ENCODE results near the gene SFSWAP. TPM values are rescaled to one million over a fixed set of nuclear protein-coding genes. Genes with fewer than 3 reads are reported as not detected.

The SFSWAP gene
- total RNA-seq, 1 experiment from 2014 or later = 76.3 TPM

DNA sequence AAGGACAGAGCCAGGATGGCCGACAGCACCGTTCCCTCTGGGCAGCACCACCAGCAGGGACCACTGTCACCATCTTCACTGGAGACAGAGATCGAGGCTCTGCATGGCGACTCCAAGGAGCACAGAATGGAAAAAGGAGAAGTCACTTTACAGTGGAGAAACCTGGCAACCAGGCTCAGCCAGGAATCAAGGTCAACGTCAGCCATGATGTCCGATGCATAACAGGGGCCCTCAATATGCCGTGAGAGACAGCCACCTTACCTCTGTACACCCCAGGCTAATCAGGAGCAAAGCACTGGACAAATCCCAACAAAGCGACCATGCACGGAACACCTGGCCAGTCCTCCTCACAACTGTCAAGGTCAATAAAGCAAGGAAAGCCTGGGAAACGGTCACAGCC, 20.6 kb upstream of the SFSWAP start:
- no peak for DNase-seq (ENCODE audit: low spot score)

DNA sequence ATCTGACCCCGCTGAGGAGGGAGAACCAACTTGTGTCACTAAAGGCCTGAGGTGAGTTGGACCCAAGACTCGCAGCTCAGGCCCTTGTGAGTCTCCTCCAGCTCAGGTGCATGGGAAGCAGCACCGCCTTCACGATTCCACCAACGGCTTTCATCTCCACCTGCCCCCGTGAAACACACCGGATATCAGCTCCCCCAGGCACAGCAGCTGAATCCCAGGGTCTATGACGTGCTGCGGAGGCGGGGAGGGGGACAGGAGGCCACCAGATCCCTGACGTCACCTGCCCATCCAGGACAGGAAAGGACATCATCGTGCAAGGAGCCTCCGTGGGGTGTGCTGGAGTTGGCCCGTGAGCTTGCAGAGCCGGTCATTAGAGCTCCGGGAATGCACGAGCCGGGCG, 18.5 kb upstream of the SFSWAP start:
- ATAC-seq (no peak), DNase-seq (ENCODE audit: low spot score) (no peak)
- Mint-ChIP-seq H3K4me3 (no peak overlapping the region), H3K36me3 (no peaks in the 10 kb centered on the region), H3K27ac (no peak overlapping the region), H3K9me3 (peaks cover 17% of the 10 kb centered on the region), H3K4me1 (no peaks in the 10 kb centered on the region), H3K27me3 (ENCODE audit: low read depth) (no peaks in the 10 kb centered on the region)
- CTCF ChIA-PET = no interaction called here
- POLR2A ChIA-PET = no interaction called here
- TF ChIP-seq, protein P1, sequence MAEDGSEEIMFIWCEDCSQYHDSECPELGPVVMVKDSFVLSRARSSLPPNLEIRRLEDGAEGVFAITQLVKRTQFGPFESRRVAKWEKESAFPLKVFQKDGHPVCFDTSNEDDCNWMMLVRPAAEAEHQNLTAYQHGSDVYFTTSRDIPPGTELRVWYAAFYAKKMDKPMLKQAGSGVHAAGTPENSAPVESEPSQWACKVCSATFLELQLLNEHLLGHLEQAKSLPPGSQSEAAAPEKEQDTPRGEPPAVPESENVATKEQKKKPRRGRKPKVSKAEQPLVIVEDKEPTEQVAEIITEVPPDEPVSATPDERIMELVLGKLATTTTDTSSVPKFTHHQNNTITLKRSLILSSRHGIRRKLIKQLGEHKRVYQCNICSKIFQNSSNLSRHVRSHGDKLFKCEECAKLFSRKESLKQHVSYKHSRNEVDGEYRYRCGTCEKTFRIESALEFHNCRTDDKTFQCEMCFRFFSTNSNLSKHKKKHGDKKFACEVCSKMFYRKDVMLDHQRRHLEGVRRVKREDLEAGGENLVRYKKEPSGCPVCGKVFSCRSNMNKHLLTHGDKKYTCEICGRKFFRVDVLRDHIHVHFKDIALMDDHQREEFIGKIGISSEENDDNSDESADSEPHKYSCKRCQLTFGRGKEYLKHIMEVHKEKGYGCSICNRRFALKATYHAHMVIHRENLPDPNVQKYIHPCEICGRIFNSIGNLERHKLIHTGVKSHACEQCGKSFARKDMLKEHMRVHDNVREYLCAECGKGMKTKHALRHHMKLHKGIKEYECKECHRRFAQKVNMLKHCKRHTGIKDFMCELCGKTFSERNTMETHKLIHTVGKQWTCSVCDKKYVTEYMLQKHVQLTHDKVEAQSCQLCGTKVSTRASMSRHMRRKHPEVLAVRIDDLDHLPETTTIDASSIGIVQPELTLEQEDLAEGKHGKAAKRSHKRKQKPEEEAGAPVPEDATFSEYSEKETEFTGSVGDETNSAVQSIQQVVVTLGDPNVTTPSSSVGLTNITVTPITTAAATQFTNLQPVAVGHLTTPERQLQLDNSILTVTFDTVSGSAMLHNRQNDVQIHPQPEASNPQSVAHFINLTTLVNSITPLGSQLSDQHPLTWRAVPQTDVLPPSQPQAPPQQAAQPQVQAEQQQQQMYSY (CRISPR knock-in tag; IDR thresholded peaks at IDR 0.05) = no peak
- TF ChIP-seq, protein P2, sequence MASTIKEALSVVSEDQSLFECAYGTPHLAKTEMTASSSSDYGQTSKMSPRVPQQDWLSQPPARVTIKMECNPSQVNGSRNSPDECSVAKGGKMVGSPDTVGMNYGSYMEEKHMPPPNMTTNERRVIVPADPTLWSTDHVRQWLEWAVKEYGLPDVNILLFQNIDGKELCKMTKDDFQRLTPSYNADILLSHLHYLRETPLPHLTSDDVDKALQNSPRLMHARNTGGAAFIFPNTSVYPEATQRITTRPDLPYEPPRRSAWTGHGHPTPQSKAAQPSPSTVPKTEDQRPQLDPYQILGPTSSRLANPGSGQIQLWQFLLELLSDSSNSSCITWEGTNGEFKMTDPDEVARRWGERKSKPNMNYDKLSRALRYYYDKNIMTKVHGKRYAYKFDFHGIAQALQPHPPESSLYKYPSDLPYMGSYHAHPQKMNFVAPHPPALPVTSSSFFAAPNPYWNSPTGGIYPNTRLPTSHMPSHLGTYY (CRISPR knock-in tag; IDR thresholded peaks at IDR 0.05) = no peak
- no peak for TF ChIP-seq TEAD1 (CRISPR knock-in tag; IDR thresholded peaks at IDR 0.05)
- TF ChIP-seq, protein P3, sequence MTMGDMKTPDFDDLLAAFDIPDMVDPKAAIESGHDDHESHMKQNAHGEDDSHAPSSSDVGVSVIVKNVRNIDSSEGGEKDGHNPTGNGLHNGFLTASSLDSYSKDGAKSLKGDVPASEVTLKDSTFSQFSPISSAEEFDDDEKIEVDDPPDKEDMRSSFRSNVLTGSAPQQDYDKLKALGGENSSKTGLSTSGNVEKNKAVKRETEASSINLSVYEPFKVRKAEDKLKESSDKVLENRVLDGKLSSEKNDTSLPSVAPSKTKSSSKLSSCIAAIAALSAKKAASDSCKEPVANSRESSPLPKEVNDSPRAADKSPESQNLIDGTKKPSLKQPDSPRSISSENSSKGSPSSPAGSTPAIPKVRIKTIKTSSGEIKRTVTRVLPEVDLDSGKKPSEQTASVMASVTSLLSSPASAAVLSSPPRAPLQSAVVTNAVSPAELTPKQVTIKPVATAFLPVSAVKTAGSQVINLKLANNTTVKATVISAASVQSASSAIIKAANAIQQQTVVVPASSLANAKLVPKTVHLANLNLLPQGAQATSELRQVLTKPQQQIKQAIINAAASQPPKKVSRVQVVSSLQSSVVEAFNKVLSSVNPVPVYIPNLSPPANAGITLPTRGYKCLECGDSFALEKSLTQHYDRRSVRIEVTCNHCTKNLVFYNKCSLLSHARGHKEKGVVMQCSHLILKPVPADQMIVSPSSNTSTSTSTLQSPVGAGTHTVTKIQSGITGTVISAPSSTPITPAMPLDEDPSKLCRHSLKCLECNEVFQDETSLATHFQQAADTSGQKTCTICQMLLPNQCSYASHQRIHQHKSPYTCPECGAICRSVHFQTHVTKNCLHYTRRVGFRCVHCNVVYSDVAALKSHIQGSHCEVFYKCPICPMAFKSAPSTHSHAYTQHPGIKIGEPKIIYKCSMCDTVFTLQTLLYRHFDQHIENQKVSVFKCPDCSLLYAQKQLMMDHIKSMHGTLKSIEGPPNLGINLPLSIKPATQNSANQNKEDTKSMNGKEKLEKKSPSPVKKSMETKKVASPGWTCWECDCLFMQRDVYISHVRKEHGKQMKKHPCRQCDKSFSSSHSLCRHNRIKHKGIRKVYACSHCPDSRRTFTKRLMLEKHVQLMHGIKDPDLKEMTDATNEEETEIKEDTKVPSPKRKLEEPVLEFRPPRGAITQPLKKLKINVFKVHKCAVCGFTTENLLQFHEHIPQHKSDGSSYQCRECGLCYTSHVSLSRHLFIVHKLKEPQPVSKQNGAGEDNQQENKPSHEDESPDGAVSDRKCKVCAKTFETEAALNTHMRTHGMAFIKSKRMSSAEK (CRISPR knock-in tag; IDR thresholded peaks at IDR 0.05; ENCODE audit: borderline replicate concordance) = no peak

More for the DNA sequence above, 20.6 kb upstream of the SFSWAP start:
- Mint-ChIP-seq H3K4me1 (no peaks in the 10 kb centered on the region), H3K27me3 (ENCODE audit: low read depth) (no peaks in the 10 kb centered on the region), H3K9me3 (peaks cover 17% of the 10 kb centered on the region), H3K36me3 (no peaks in the 10 kb centered on the region), H3K4me3 (no peak overlapping the region), H3K27ac (no peak overlapping the region)
- ChIA-PET POLR2A (no interaction called here), CTCF (no interaction called here)
- TF ChIP-seq IRF2 (CRISPR knock-in tag; IDR thresholded peaks at IDR 0.05; ENCODE audit: borderline replicate concordance, low read depth) = no peak
- no peak for TF ChIP-seq CBFB (CRISPR knock-in tag; IDR thresholded peaks at IDR 0.05; ENCODE audit: low read depth)
- TF ChIP-seq, protein P4, sequence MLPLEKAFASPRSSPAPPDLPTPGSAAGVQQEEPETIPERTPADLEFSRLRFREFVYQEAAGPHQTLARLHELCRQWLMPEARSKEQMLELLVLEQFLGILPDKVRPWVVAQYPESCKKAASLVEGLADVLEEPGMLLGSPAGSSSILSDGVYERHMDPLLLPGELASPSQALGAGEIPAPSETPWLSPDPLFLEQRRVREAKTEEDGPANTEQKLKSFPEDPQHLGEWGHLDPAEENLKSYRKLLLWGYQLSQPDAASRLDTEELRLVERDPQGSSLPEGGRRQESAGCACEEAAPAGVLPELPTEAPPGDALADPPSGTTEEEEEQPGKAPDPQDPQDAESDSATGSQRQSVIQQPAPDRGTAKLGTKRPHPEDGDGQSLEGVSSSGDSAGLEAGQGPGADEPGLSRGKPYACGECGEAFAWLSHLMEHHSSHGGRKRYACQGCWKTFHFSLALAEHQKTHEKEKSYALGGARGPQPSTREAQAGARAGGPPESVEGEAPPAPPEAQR (CRISPR knock-in tag; IDR thresholded peaks at IDR 0.05) = no peak
- TF ChIP-seq, protein P5, sequence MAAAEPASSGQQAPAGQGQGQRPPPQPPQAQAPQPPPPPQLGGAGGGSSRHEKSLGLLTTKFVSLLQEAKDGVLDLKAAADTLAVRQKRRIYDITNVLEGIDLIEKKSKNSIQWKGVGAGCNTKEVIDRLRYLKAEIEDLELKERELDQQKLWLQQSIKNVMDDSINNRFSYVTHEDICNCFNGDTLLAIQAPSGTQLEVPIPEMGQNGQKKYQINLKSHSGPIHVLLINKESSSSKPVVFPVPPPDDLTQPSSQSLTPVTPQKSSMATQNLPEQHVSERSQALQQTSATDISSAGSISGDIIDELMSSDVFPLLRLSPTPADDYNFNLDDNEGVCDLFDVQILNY (CRISPR knock-in tag; IDR thresholded peaks at IDR 0.05) = no peak
- TF ChIP-seq, protein P6, sequence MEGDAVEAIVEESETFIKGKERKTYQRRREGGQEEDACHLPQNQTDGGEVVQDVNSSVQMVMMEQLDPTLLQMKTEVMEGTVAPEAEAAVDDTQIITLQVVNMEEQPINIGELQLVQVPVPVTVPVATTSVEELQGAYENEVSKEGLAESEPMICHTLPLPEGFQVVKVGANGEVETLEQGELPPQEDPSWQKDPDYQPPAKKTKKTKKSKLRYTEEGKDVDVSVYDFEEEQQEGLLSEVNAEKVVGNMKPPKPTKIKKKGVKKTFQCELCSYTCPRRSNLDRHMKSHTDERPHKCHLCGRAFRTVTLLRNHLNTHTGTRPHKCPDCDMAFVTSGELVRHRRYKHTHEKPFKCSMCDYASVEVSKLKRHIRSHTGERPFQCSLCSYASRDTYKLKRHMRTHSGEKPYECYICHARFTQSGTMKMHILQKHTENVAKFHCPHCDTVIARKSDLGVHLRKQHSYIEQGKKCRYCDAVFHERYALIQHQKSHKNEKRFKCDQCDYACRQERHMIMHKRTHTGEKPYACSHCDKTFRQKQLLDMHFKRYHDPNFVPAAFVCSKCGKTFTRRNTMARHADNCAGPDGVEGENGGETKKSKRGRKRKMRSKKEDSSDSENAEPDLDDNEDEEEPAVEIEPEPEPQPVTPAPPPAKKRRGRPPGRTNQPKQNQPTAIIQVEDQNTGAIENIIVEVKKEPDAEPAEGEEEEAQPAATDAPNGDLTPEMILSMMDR (IDR thresholded peaks at IDR 0.05) = no peak
- TF ChIP-seq, protein P7, sequence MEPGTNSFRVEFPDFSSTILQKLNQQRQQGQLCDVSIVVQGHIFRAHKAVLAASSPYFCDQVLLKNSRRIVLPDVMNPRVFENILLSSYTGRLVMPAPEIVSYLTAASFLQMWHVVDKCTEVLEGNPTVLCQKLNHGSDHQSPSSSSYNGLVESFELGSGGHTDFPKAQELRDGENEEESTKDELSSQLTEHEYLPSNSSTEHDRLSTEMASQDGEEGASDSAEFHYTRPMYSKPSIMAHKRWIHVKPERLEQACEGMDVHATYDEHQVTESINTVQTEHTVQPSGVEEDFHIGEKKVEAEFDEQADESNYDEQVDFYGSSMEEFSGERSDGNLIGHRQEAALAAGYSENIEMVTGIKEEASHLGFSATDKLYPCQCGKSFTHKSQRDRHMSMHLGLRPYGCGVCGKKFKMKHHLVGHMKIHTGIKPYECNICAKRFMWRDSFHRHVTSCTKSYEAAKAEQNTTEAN (CRISPR knock-in tag; IDR thresholded peaks at IDR 0.05) = no peak
- TF ChIP-seq, protein P8, sequence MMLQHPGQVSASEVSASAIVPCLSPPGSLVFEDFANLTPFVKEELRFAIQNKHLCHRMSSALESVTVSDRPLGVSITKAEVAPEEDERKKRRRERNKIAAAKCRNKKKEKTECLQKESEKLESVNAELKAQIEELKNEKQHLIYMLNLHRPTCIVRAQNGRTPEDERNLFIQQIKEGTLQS (CRISPR knock-in tag; conservative IDR thresholded peaks at IDR 0.05) = no peak
- TF ChIP-seq, protein P9, sequence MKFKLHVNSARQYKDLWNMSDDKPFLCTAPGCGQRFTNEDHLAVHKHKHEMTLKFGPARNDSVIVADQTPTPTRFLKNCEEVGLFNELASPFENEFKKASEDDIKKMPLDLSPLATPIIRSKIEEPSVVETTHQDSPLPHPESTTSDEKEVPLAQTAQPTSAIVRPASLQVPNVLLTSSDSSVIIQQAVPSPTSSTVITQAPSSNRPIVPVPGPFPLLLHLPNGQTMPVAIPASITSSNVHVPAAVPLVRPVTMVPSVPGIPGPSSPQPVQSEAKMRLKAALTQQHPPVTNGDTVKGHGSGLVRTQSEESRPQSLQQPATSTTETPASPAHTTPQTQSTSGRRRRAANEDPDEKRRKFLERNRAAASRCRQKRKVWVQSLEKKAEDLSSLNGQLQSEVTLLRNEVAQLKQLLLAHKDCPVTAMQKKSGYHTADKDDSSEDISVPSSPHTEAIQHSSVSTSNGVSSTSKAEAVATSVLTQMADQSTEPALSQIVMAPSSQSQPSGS (CRISPR knock-in tag; IDR thresholded peaks at IDR 0.05; ENCODE audit: borderline replicate concordance, low read depth) = no peak
- no peak for TF ChIP-seq SP1 (CRISPR knock-in tag; conservative IDR thresholded peaks at IDR 0.05)
- no peak for TF ChIP-seq ETV6 (CRISPR knock-in tag; IDR thresholded peaks at IDR 0.05)
- TF ChIP-seq, protein P10, sequence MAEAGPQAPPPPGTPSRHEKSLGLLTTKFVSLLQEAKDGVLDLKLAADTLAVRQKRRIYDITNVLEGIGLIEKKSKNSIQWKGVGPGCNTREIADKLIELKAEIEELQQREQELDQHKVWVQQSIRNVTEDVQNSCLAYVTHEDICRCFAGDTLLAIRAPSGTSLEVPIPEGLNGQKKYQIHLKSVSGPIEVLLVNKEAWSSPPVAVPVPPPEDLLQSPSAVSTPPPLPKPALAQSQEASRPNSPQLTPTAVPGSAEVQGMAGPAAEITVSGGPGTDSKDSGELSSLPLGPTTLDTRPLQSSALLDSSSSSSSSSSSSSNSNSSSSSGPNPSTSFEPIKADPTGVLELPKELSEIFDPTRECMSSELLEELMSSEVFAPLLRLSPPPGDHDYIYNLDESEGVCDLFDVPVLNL (CRISPR knock-in tag; IDR thresholded peaks at IDR 0.05; ENCODE audit: borderline replicate concordance, low read depth) = no peak
- no peak for TF ChIP-seq SMAD4 (CRISPR knock-in tag; IDR thresholded peaks at IDR 0.05)
- no peak for ATAC-seq
